GM19463 (cell line): ENCODE results near the gene SNAP25.

Experiments used
- ATAC-seq: cut with Tn5 transposase; IDR thresholded peaks from one replicate; pipeline ENCODE4 v1.9.1; 2021; ENCODE audit warnings: mild to moderate bottlenecking, moderate library complexity; ENCODE audit not compliant: unreplicated experiment

Gene SNAP25

GRCh38 chr20:10216146-10216791, 2.4 kb upstream of the SNAP25 start:
- ATAC-seq, result no peak

GRCh38 chr20:10217721-10218410, 764 bp upstream of the SNAP25 start:
- no peak for ATAC-seq

- ATAC-seq, result peak; percentile 86
These were observed 792 bp downstream of the SNAP25 start for GRCh38 chr20:10219452-10219791.

- ATAC-seq, result no peak
These were observed 1.5 kb downstream of the SNAP25 start for GRCh38 chr20:10219993-10220750.

GRCh38 chr20:10221021-10221420, 2.4 kb downstream of the SNAP25 start:
- no peak for ATAC-seq

- ATAC-seq, result no peak
These were observed 6.9 kb downstream of the SNAP25 start for GRCh38 chr20:10225439-10226060.

GRCh38 chr20:10228330-10228729, 9.7 kb downstream of the SNAP25 start:
- no peak for ATAC-seq

GRCh38 chr20:10231290-10231689, 12.7 kb downstream of the SNAP25 start:
- ATAC-seq, result no peak

- ATAC-seq, result no peak
These were observed 18.2 kb downstream of the SNAP25 start for GRCh38 chr20:10236540-10237533.

- no peak for ATAC-seq
These were observed 21.3 kb downstream of the SNAP25 start for GRCh38 chr20:10239954-10240353.

GRCh38 chr20:10240655-10241054, 22.0 kb downstream of the SNAP25 start:
- ATAC-seq, result no peak

- ATAC-seq, result no peak
These were observed 23.5 kb downstream of the SNAP25 start for GRCh38 chr20:10242166-10242565.

GRCh38 chr20:10247440-10247839, 28.8 kb downstream of the SNAP25 start:
- no peak for ATAC-seq

GRCh38 chr20:10249048-10249770, 30.6 kb downstream of the SNAP25 start:
- ATAC-seq, result no peak

- no peak for ATAC-seq
These were observed 31.2 kb downstream of the SNAP25 start for GRCh38 chr20:10249822-10250221.

GRCh38 chr20:10250902-10251301, 32.3 kb downstream of the SNAP25 start:
- ATAC-seq, result no peak

- ATAC-seq, result no peak
These were observed 35.1 kb downstream of the SNAP25 start for GRCh38 chr20:10253780-10254179.

GRCh38 chr20:10255846-10256245, 37.2 kb downstream of the SNAP25 start:
- no peak for ATAC-seq

GRCh38 chr20:10259166-10259565, 40.5 kb downstream of the SNAP25 start:
- ATAC-seq, result no peak

GRCh38 chr20:10260316-10260715, 41.7 kb downstream of the SNAP25 start:
- no peak for ATAC-seq
